Fibroblast of skin of right biceps (primary cell): ENCODE results near the gene CIC.
A peak's percentile ranks its signal among the peaks of the same experiment; 100 is the strongest.

ENCODE experiments used
- DNase-seq: peaks from one replicate; pipeline ENCODE4 v3.0.0-alpha.2; 2013

The CIC gene

GRCh38 chr19:42268704-42269477 lies at the start of gene CIC:
CIC (plus strand) TSS chr19:42269252; CDS start chr19:42271784, 2,532 bp downstream.
- DNase-seq = peak; percentile 100

- DNase-seq = peak; percentile 97
These were observed 49.0 kb upstream of the CIC start, which contains the start of gene ZNF526 for GRCh38 chr19:42219812-42220750. ZNF526 (plus strand) TSS chr19:42220312; CDS start chr19:42224404, 4,092 bp downstream.

GRCh38 chr19:42220751-42221097 lies 48.3 kb upstream of the CIC start:
- DNase-seq = no peak

- DNase-seq = no peak
These were observed 43.9 kb upstream of the CIC start for GRCh38 chr19:42224940-42225717.

- no peak for DNase-seq
These were observed 43.2 kb upstream of the CIC start for GRCh38 chr19:42225718-42226292.

- no peak for DNase-seq
These were observed 42.2 kb upstream of the CIC start for GRCh38 chr19:42226886-42227285.

GRCh38 chr19:42228641-42229040 lies 40.4 kb upstream of the CIC start:
- DNase-seq = no peak

GRCh38 chr19:42229301-42229854 lies 39.7 kb upstream of the CIC start:
- DNase-seq = no peak

GRCh38 chr19:42229855-42230351 lies 39.1 kb upstream of the CIC start:
- no peak for DNase-seq

GRCh38 chr19:42230571-42230970 lies 38.5 kb upstream of the CIC start:
- DNase-seq = no peak

GRCh38 chr19:42232435-42232834 lies 36.6 kb upstream of the CIC start:
- no peak for DNase-seq

GRCh38 chr19:42233106-42233505 lies 35.9 kb upstream of the CIC start:
- no peak for DNase-seq

GRCh38 chr19:42233678-42234292 lies 35.3 kb upstream of the CIC start:
- no peak for DNase-seq

GRCh38 chr19:42234364-42234763 lies 34.7 kb upstream of the CIC start:
- no peak for DNase-seq

- DNase-seq = no peak
These were observed 33.9 kb upstream of the CIC start for GRCh38 chr19:42235181-42235580.

- no peak for DNase-seq
These were observed 29.4 kb upstream of the CIC start for GRCh38 chr19:42239544-42240220.

GRCh38 chr19:42241279-42241678 lies 27.8 kb upstream of the CIC start:
- DNase-seq = no peak

- no peak for DNase-seq
These were observed 27.0 kb upstream of the CIC start for GRCh38 chr19:42242069-42242511.

GRCh38 chr19:42242512-42243409 lies 26.3 kb upstream of the CIC start, which contains the start of gene GSK3A:
GSK3A (minus strand) TSS chr19:42242602; CDS start chr19:42242465, 137 bp downstream.
- DNase-seq = peak; percentile 99
